ENCODE data around the gene RPRD2. TPM values are rescaled to one million over a fixed set of nuclear protein-coding genes. Genes with fewer than 3 reads are reported as not detected.

RPRD2 gene
- total RNA-seq, 2 experiments from 2014 or later = 27.1 to 27.9 TPM

DNA sequence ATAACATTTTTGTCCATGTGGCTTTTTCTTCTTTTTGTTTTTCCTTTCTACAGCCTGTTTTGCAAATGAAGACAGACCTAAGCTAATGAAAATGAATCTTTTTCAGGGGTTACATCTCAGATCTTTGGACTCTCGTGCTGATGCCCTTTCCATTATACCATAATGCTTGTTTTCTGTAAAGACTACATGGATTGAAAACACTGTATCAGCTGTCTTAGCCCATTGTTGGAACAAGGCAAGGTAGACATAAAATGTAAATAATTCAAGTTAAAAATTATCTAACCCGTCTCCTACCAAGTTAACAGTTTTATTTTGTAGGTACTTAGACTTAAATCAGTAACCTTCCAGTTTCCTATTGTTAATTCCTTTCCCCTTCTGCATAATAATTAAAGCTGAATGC lies 44.9 kb downstream of the RPRD2 start:
- Histone ChIP-seq H3K9me3 (ENCODE audit: control insufficient read depth in 1 of 2, insufficient read depth in 1 of 2, low read length in 2 of 2) (no peaks in the 10 kb centered on the region), H3K4me3 (ENCODE audit: low read length) (no peak overlapping the region), H3K4me1 (ENCODE audit: insufficient read depth, low read length) (peaks cover 10% of the 10 kb centered on the region), H3K36me3 (ENCODE audit: insufficient read depth, low read length) (no peaks in the 10 kb centered on the region), H3K27me3 (ENCODE audit: control insufficient read depth in 1 of 2, insufficient read depth in 2 of 2, low read length in 2 of 2) (no peaks in the 10 kb centered on the region), H3K27ac (ENCODE audit: low read depth in 1 of 2, low read length in 2 of 2) (no peak overlapping the region)
- CTCF ChIA-PET = no interaction called here
- no peak for ATAC-seq (ENCODE audit: poor library complexity)
- H3K27me3 Mint-ChIP-seq = no peaks in the 10 kb centered on the region
- H3K27ac Mint-ChIP-seq = no peak overlapping the region
- no peaks in the 10 kb centered on the region for H3K9me3 Mint-ChIP-seq
- no peak for DNase-seq
- peaks cover 78% of the 10 kb centered on the region for H3K4me1 Mint-ChIP-seq (ENCODE audit: low read depth)
- POLR2A ChIA-PET = no interaction called here
- TF ChIP-seq CTCF (IDR thresholded peaks at IDR 0.05) = no peak
- H3K4me3 Mint-ChIP-seq = no peak overlapping the region
- intact Hi-C loops (cut with DNase I, micrococcal nuclease) = loop anchor here in 1 of 2 experiments (10.0 kb wide), 1 partner anchor 256 kb away; no protein-coding TSS in a partner anchor
- H3K36me3 Mint-ChIP-seq (ENCODE audit: low read depth) = peaks cover 11% of the 10 kb centered on the region

DNA sequence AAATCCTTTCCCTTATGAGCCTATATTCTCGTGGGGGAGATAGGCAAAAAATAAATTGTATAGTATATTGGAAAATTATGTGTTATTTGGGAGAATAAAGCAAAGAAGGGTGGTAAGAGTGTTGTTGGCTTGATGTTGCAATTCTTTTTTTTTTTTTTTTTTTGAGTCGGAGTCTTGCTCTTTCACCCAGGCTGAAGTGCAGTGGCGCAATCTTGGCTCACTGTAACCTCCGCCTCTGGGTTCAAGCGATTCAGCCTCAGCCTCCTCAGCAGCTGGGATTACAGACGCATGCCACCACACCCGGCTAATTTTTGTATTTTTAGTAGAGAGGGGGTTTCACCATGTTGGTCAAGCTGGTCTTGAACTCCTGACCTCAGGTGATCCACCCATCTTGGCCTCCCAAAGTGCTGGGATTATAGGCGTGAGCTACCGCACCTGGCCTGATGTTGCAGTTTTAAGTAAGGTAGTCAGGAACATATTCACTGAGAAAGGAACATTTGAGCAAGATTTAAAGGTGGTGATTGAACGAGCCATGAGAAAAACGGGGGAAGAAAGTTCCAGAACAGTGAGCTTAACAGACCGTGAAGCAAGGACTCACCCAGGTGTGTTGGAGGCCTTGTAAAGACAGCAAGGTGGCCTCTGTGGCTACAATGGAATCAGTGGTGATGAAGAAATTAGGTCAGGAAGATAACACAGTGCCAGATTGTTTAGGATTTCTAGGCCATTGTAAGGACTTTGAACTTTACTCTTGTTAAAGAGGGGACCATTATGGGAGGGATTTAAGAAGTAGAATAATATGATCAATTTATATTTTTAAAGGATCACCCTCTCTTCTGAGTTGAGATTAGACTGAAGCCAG lies 45.8 kb downstream of the RPRD2 start:
- TF ChIP-seq CTCF (IDR thresholded peaks at IDR 0.05) = no peak
- Histone ChIP-seq H3K27me3 (ENCODE audit: control insufficient read depth in 1 of 2, insufficient read depth in 2 of 2, low read length in 2 of 2) (no peaks in the 10 kb centered on the region), H3K9me3 (ENCODE audit: control insufficient read depth in 1 of 2, insufficient read depth in 1 of 2, low read length in 2 of 2) (no peaks in the 10 kb centered on the region), H3K4me1 (ENCODE audit: insufficient read depth, low read length) (peaks cover 4% of the 10 kb centered on the region), H3K4me3 (ENCODE audit: low read length) (no peak overlapping the region), H3K36me3 (ENCODE audit: insufficient read depth, low read length) (no peaks in the 10 kb centered on the region), H3K27ac (ENCODE audit: low read depth in 1 of 2, low read length in 2 of 2) (no peak overlapping the region)
- ChIA-PET CTCF (no interaction called here), POLR2A (no interaction called here)
- Mint-ChIP-seq H3K4me1 (ENCODE audit: low read depth) (peaks cover 80% of the 10 kb centered on the region), H3K9me3 (no peaks in the 10 kb centered on the region), H3K27ac (peak overlapping the region; percentile 25), H3K27me3 (no peaks in the 10 kb centered on the region), H3K4me3 (no peak overlapping the region), H3K36me3 (ENCODE audit: low read depth) (peaks cover 20% of the 10 kb centered on the region)
- no peak for ATAC-seq (ENCODE audit: poor library complexity)
- intact Hi-C loops (cut with DNase I, micrococcal nuclease) = loop anchor here in 1 of 2 experiments (10.0 kb wide), 2 partner anchors 255 to 1225 kb away; no protein-coding TSS in a partner anchor
- no peak for DNase-seq

GRCh38 chr1:150410582-150411101 lies 46.7 kb downstream of the RPRD2 start:
- H3K36me3 Mint-ChIP-seq (ENCODE audit: low read depth) = peaks cover 22% of the 10 kb centered on the region
- TF ChIP-seq CTCF (IDR thresholded peaks at IDR 0.05) = no peak
- peak overlapping the region; percentile 25 for H3K27ac Mint-ChIP-seq
- DNase-seq = no peak
- no peaks in the 10 kb centered on the region for H3K27me3 Mint-ChIP-seq
- Histone ChIP-seq H3K9me3 (ENCODE audit: control insufficient read depth in 1 of 2, insufficient read depth in 1 of 2, low read length in 2 of 2) (no peaks in the 10 kb centered on the region), H3K27ac (ENCODE audit: low read depth in 1 of 2, low read length in 2 of 2) (no peak overlapping the region), H3K4me3 (ENCODE audit: low read length) (no peak overlapping the region), H3K4me1 (ENCODE audit: insufficient read depth, low read length) (peaks cover 7% of the 10 kb centered on the region), H3K27me3 (ENCODE audit: control insufficient read depth in 1 of 2, insufficient read depth in 2 of 2, low read length in 2 of 2) (no peaks in the 10 kb centered on the region), H3K36me3 (ENCODE audit: insufficient read depth, low read length) (no peaks in the 10 kb centered on the region)
- intact Hi-C loops (cut with DNase I, micrococcal nuclease) = loop anchor here in 1 of 2 experiments (10.0 kb wide), 1 partner anchor 1224 kb away; no protein-coding TSS in a partner anchor
- no peak for ATAC-seq (ENCODE audit: poor library complexity)
- H3K4me1 Mint-ChIP-seq (ENCODE audit: low read depth) = peaks cover 75% of the 10 kb centered on the region
- no peak overlapping the region for H3K4me3 Mint-ChIP-seq
- POLR2A ChIA-PET = no interaction called here
- CTCF ChIA-PET = no interaction called here
- no peaks in the 10 kb centered on the region for H3K9me3 Mint-ChIP-seq
